ENCODE results near the gene ING2. TPM values are rescaled to one million over a fixed set of nuclear protein-coding genes. Genes with fewer than 3 reads are reported as not detected.

The ING2 gene
- polyA plus RNA-seq, 1 donor (not counting 4 experiments of a cell fraction or from before 2014, with no cell fraction given): 16.1 TPM

DNA sequence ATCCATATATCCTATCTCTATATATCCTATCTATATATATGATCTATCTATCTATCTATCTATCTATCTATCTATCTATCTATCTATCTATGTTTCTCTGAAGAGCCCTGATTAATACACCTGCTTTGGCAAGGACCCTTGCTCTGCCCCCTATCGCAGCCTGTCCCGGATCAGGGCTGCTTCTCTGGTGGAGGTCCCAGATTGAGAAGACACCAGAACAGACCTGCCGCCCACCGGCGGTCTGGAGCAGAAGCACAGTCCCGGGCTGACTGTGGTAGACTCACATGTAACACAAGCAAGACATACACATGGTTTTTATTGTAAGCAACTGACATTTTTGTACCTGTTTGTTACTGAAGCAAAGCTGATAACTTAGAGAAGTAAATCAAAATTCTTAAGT lies 52.8 kb downstream of the ING2 start:
- H3K79me2 ChIP-seq (ENCODE audit: control insufficient read depth, insufficient read depth, low read length): no peaks in the 10 kb centered on the region
- H3K27ac ChIP-seq (ENCODE audit: control insufficient read depth, insufficient read depth, low read length): no peak overlapping the region
- H3K4me3 ChIP-seq (ENCODE audit: control insufficient read depth in 2 of 3, extremely low read depth in 1 of 3, insufficient read depth in 2 of 3, low read depth in 1 of 3, low read length in 3 of 3): no peak overlapping the region
- no peak overlapping the region for H3K9ac ChIP-seq (ENCODE audit: control insufficient read depth, extremely low read depth, insufficient read depth, low read length)
- H3K9me1 ChIP-seq (ENCODE audit: control insufficient read depth, extremely low read depth, insufficient read depth, low read length): no peaks in the 10 kb centered on the region
- no peaks in the 10 kb centered on the region for H3K9me3 ChIP-seq (ENCODE audit: control insufficient read depth, low read depth, low read length)
- no peaks in the 10 kb centered on the region for H3K4me1 ChIP-seq (ENCODE audit: control insufficient read depth, extremely low read depth, insufficient read depth, low read length)
- DNase-seq (ENCODE audit: low read depth, low spot score) (no peak), FAIRE-seq (no peak)
- no peaks in the 10 kb centered on the region for H4K20me1 ChIP-seq (ENCODE audit: control insufficient read depth, extremely low read depth, insufficient read depth, low read length)
- TF ChIP-seq, protein P1, sequence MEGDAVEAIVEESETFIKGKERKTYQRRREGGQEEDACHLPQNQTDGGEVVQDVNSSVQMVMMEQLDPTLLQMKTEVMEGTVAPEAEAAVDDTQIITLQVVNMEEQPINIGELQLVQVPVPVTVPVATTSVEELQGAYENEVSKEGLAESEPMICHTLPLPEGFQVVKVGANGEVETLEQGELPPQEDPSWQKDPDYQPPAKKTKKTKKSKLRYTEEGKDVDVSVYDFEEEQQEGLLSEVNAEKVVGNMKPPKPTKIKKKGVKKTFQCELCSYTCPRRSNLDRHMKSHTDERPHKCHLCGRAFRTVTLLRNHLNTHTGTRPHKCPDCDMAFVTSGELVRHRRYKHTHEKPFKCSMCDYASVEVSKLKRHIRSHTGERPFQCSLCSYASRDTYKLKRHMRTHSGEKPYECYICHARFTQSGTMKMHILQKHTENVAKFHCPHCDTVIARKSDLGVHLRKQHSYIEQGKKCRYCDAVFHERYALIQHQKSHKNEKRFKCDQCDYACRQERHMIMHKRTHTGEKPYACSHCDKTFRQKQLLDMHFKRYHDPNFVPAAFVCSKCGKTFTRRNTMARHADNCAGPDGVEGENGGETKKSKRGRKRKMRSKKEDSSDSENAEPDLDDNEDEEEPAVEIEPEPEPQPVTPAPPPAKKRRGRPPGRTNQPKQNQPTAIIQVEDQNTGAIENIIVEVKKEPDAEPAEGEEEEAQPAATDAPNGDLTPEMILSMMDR (optimal IDR thresholded peaks at IDR 0.05 in 1 of 3, IDR thresholded peaks at IDR 0.05 in 1 of 3, conservative IDR thresholded peaks at IDR 0.05 in 1 of 3; ENCODE audit: extremely low read depth in 1 of 3, insufficient read depth in 2 of 3, low read length in 3 of 3): no peak
- no peak for TF ChIP-seq EZH2 (IDR thresholded peaks at IDR 0.05; ENCODE audit: low read length)
- H3K36me3 ChIP-seq (ENCODE audit: control insufficient read depth in 2 of 2, extremely low read depth in 1 of 2, insufficient read depth in 2 of 2, low read length in 2 of 2): no peaks in the 10 kb centered on the region
- no peak overlapping the region for H3K4me2 ChIP-seq (ENCODE audit: control insufficient read depth, extremely low read depth, insufficient read depth, low read depth, low read length)
- H2AFZ ChIP-seq (ENCODE audit: control insufficient read depth, low read length): no peak overlapping the region
- dilution Hi-C loops (cut with MboI; ENCODE audit: extremely low pct_ligation_motif_present, low sequenced_read_pairs): no loop called here
- no peaks in the 10 kb centered on the region for H3K27me3 ChIP-seq (ENCODE audit: control insufficient read depth, extremely low read depth, insufficient read depth, low read length)

DNA sequence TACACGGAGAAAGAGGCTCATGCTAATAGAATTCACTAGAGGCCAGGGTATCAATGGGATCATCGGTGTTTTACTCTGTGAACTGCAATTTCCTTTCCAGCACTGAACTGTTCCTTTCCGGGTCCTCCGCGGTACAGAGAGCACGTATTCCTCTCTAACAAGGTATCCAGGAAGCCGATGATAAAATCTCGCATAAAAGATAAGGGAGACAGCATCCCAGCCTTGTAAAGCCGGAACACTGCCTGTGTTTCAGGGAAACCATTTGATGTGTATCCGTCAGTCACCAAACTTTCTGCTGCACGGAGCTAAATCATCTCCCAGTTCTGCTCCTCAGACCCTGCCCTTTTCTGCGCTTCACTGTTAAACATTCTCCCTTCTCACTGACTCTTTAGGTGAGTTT lies 54.0 kb downstream of the ING2 start:
- peak; percentile 67 for FAIRE-seq
- no peak overlapping the region for H3K4me2 ChIP-seq (ENCODE audit: control insufficient read depth, extremely low read depth, insufficient read depth, low read depth, low read length)
- dilution Hi-C loops (cut with MboI; ENCODE audit: extremely low pct_ligation_motif_present, low sequenced_read_pairs): no loop called here

More for the DNA sequence above, 54.0 kb downstream of the ING2 start:
- H4K20me1 ChIP-seq (ENCODE audit: control insufficient read depth, extremely low read depth, insufficient read depth, low read length): no peaks in the 10 kb centered on the region
- no peaks in the 10 kb centered on the region for H3K9me1 ChIP-seq (ENCODE audit: control insufficient read depth, extremely low read depth, insufficient read depth, low read length)
- no peak for TF ChIP-seq EZH2 (IDR thresholded peaks at IDR 0.05; ENCODE audit: low read length)
- TF ChIP-seq, protein P1 (optimal IDR thresholded peaks at IDR 0.05 in 1 of 3, IDR thresholded peaks at IDR 0.05 in 1 of 3, conservative IDR thresholded peaks at IDR 0.05 in 1 of 3; ENCODE audit: extremely low read depth in 1 of 3, insufficient read depth in 2 of 3, low read length in 3 of 3): no peak
- H3K79me2 ChIP-seq (ENCODE audit: control insufficient read depth, insufficient read depth, low read length): no peaks in the 10 kb centered on the region
- H2AFZ ChIP-seq (ENCODE audit: control insufficient read depth, low read length): peak overlapping the region; percentile 45
- no peak overlapping the region for H3K9ac ChIP-seq (ENCODE audit: control insufficient read depth, extremely low read depth, insufficient read depth, low read length)
- no peak overlapping the region for H3K27ac ChIP-seq (ENCODE audit: control insufficient read depth, insufficient read depth, low read length)
- peaks cover 3% of the 10 kb centered on the region for H3K4me1 ChIP-seq (ENCODE audit: control insufficient read depth, extremely low read depth, insufficient read depth, low read length)
- H3K9me3 ChIP-seq (ENCODE audit: control insufficient read depth, low read depth, low read length): no peaks in the 10 kb centered on the region
- H3K27me3 ChIP-seq (ENCODE audit: control insufficient read depth, extremely low read depth, insufficient read depth, low read length): no peaks in the 10 kb centered on the region
- DNase-seq (ENCODE audit: low read depth, low spot score): no peak
- H3K4me3 ChIP-seq (ENCODE audit: control insufficient read depth in 2 of 3, extremely low read depth in 1 of 3, insufficient read depth in 2 of 3, low read depth in 1 of 3, low read length in 3 of 3): no peak overlapping the region
- H3K36me3 ChIP-seq (ENCODE audit: control insufficient read depth in 2 of 2, extremely low read depth in 1 of 2, insufficient read depth in 2 of 2, low read length in 2 of 2): no peaks in the 10 kb centered on the region

All from keratinocyte (primary cell).